Left lung (tissue), 10 donors: ENCODE measurements around the gene FGF3. TPM values are rescaled to one million over a fixed set of nuclear protein-coding genes. Genes with fewer than 3 reads are reported as not detected.

ENCODE experiments used
- ATAC-seq: fragments of 200-7000 bp; cut with Tn5 transposase; one replicate; pipeline ENCODE4 v1.9.1; 2020; ENCODE audit warnings: moderate library complexity
- DNase-seq, 4 donors: peaks; one replicate each; pipeline ENCODE4 v3.0.0-alpha.2; 2013 to 2020
- H3K27ac ChIP-seq, 2 donors: fragments of 200-600 bp; sonication (generic) in 1 of 2; one replicate each; pipeline versions ENCODE4 v1.5.0 to v1.8.0; 2020 to 2021
- H3K27me3 ChIP-seq, 2 donors: fragments of 200-600 bp; sonication (generic) in 1 of 2; one replicate each; pipeline versions ENCODE4 v1.5.0 to v1.8.0; 2020 to 2021
- H3K36me3 ChIP-seq, 2 donors: fragments of 200-600 bp; sonication (generic) in 1 of 2; one replicate each; pipeline versions ENCODE4 v1.5.0 to v1.8.0; 2020 to 2021
- H3K4me1 ChIP-seq, 2 donors: fragments of 200-600 bp; one replicate each; pipeline ENCODE4 v1.8.0; 2021
- H3K4me3 ChIP-seq, 2 donors: fragments of 200-600 bp; sonication (generic) in 1 of 2; one replicate each; pipeline versions ENCODE4 v1.5.0 to v1.8.0; 2020 to 2021; ENCODE audit warnings: mild to moderate bottlenecking in 1 of 2
- H3K9me3 ChIP-seq, 2 donors: fragments of 200-600 bp; sonication (generic) in 1 of 2; one replicate each; pipeline versions ENCODE4 v1.5.0 to v1.8.0; 2020 to 2021
- CTCF ChIP-seq, 2 donors: fragments of 200-600 bp; sonication (generic) in 1 of 2; IDR thresholded peaks; one replicate each; pipeline versions ENCODE4 v1.5.0 to v1.8.0; 2021; ENCODE audit warnings: antibody characterized with exemption in 2 of 2
- intact Hi-C, 2 donors: fragments of 100-400 bp; cut with DNase I; formaldehyde crosslinking; loops; one replicate each; pipeline versions ENCODE4 v1.11.2 to v1.14.2; 2022
- polyA plus RNA-seq, 6 donors: library from polyadenylated mRNA; unstranded; fragments of 120-200 nt; gene quantifications; one replicate each; pipeline ENCODE4 v1.2.1, GENCODE V29; 2013; ENCODE audit not compliant: insufficient read length in 6 of 6
- total RNA-seq, 2 donors: library from RNA; stranded (reverse); fragmentation: NEBNext Ultra II Directional; extraction: Animal tissue kit (Norgen Biotek cat#: 25700); gene quantifications; one replicate each; pipeline ENCODE4 v1.2.1, GENCODE V29; 2021
- donor health status: DM: no; HTN: yes; CAD: no.
- donor health status: DM: no; HTN: no; CAD: no.

The FGF3 gene
- total and polyA plus RNA-seq, 8 donors = not detected

GRCh38 chr11:69823641-69824265 is 4.5 kb upstream of the FGF3 start:
- ATAC-seq (no peak), DNase-seq (peak in 1 of 4 donors; percentile 20)
- H3K9me3 ChIP-seq = peaks cover 0 to 2% of the 10 kb centered on the region in 2 donors
- TF ChIP-seq CTCF (IDR thresholded peaks at IDR 0.05) = no peak
- intact Hi-C loops = no loop called here
- no peaks in the 10 kb centered on the region for H3K4me1 ChIP-seq
- no peak overlapping the region for H3K27ac ChIP-seq
- H3K36me3 ChIP-seq = no peaks in the 10 kb centered on the region
- H3K27me3 ChIP-seq = peaks cover 27 to 74% of the 10 kb centered on the region in 2 donors
- H3K4me3 ChIP-seq = no peak overlapping the region

- H3K4me1 ChIP-seq = no peaks in the 10 kb centered on the region
- intact Hi-C loops = no loop called here
- no peak overlapping the region for H3K27ac ChIP-seq
- no peak for TF ChIP-seq CTCF (IDR thresholded peaks at IDR 0.05)
- peaks cover 0 to 2% of the 10 kb centered on the region in 2 donors for H3K9me3 ChIP-seq
- DNase-seq (peak in 1 of 4 donors; percentile 59), ATAC-seq (no peak)
- no peak overlapping the region for H3K4me3 ChIP-seq
- peaks cover 35 to 83% of the 10 kb centered on the region in 2 donors for H3K27me3 ChIP-seq
- no peaks in the 10 kb centered on the region for H3K36me3 ChIP-seq
These were observed 3.7 kb upstream of the FGF3 start for GRCh38 chr11:69822676-69823494.

- DNase-seq = peak in 1 of 4 donors; percentile 45
- no peak for ATAC-seq
- no peak for TF ChIP-seq CTCF (IDR thresholded peaks at IDR 0.05)
- H3K4me1 ChIP-seq = no peaks in the 10 kb centered on the region
- no peak overlapping the region for H3K4me3 ChIP-seq
- H3K27me3 ChIP-seq = peaks cover 49 to 96% of the 10 kb centered on the region in 2 donors
- H3K36me3 ChIP-seq = no peaks in the 10 kb centered on the region
- H3K9me3 ChIP-seq = no peaks in the 10 kb centered on the region
- intact Hi-C loops = no loop called here
- no peak overlapping the region for H3K27ac ChIP-seq
These were observed 2.4 kb upstream of the FGF3 start for GRCh38 chr11:69821511-69822040.

- ATAC-seq (no peak), DNase-seq (peak in 1 of 4 donors; percentile 51)
- no peak for TF ChIP-seq CTCF (IDR thresholded peaks at IDR 0.05)
- Histone ChIP-seq H3K27me3 (peaks cover 58 to 100% of the 10 kb centered on the region in 2 donors), H3K36me3 (no peaks in the 10 kb centered on the region), H3K27ac (no peak overlapping the region), H3K4me3 (no peak overlapping the region), H3K4me1 (no peaks in the 10 kb centered on the region), H3K9me3 (no peaks in the 10 kb centered on the region)
- intact Hi-C loops = no loop called here
These were observed 1.2 kb upstream of the FGF3 start for GRCh38 chr11:69820441-69820840.

GRCh38 chr11:69819541-69820070 is 390 bp upstream of the FGF3 start:
- intact Hi-C loops = no loop called here
- DNase-seq = peak in 1 of 4 donors; percentile 73
- peaks cover 58 to 97% of the 10 kb centered on the region in 2 donors for H3K27me3 ChIP-seq
- ATAC-seq = no peak
- no peak overlapping the region for H3K4me3 ChIP-seq
- H3K4me1 ChIP-seq = no peaks in the 10 kb centered on the region
- TF ChIP-seq CTCF (IDR thresholded peaks at IDR 0.05) = no peak
- no peaks in the 10 kb centered on the region for H3K36me3 ChIP-seq
- H3K27ac ChIP-seq = no peak overlapping the region
- H3K9me3 ChIP-seq = no peaks in the 10 kb centered on the region
